Right lobe of liver (tissue), 4 donors: ENCODE results near the gene WBP2.

Source experiments
- CTCF ChIP-seq, 4 donors: fragments of 200-600 bp in 3 of 4; fragments of 450-650 bp in 1 of 4; IDR thresholded peaks; one replicate each; pipeline versions ENCODE4 v1.5.1 to v1.8.0; 2016 to 2022; ENCODE audit warnings: antibody characterized with exemption in 4 of 4, mild to moderate bottlenecking in 2 of 4
- POLR2A ChIP-seq: fragments of 450-650 bp; IDR thresholded peaks from one replicate; pipeline ENCODE4 v1.6.1; 2017; ENCODE audit warnings: antibody characterized with exemption, mild to moderate bottlenecking
- donor health status: DM: no; HTN: no; CAD: no.
- donor health status: DM: no; HTN: no; CAD: no.
- donor health status: DM: no; HTN: yes; CAD: no.

GRCh38 chr17:75828076-75828400, 27.1 kb downstream of the WBP2 start:
- TF ChIP-seq POLR2A: no peak
- no peak for TF ChIP-seq CTCF (IDR thresholded peaks at IDR 0.05)
